ENCODE results near the gene SH2D1B.
"Not testable (repeated sequence)": the region's sequence is repeated elsewhere in the genome, so short reads cannot be mapped to it uniquely, and the experiment has no call there.

Gene SH2D1B

DNA sequence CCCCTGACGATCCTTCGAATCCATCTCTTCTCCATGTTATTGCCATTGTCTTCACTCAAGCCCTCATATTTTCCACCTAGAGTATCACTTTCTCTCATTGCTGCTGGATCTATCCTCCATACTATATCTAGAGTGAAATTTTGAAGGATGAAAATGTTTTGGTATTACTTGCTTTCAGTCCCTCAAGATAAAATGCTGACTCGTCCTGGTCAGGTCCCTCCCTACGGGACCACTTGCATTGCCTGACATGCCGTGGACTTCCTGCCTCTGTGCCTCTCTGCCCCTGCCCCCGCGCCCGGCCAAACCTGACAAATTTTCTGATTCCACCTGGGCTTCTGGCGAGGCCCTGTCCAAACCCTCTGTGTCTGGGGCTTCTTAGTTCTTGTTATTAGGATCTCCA is 58.9 kb downstream of the SH2D1B start:
- Histone ChIP-seq H3K4me3 (ENCODE audit: low read length in 2 of 2) (no peak overlapping the region), H3K4me1 (ENCODE audit: control insufficient read depth in 2 of 2, insufficient read depth in 2 of 2, low read length in 2 of 2) (peaks cover 13 to 16% of the 10 kb centered on the region in 2 donors), H3K9me3 (ENCODE audit: control insufficient read depth in 2 of 2, low read length in 2 of 2) (no peaks in the 10 kb centered on the region), H3K36me3 (ENCODE audit: control insufficient read depth in 2 of 2, insufficient read depth in 2 of 2, low read length in 2 of 2) (peaks cover 0 to 7% of the 10 kb centered on the region in 2 donors), H3K27ac (ENCODE audit: low read depth in 2 of 2, low read length in 2 of 2) (no peak overlapping the region), H3K9ac (ENCODE audit: low read depth in 1 of 2, low read length in 2 of 2) (no peak overlapping the region), H3K27me3 (ENCODE audit: control insufficient read depth in 2 of 2, insufficient read depth in 2 of 2, low read length in 2 of 2) (no peaks in the 10 kb centered on the region)

DNA sequence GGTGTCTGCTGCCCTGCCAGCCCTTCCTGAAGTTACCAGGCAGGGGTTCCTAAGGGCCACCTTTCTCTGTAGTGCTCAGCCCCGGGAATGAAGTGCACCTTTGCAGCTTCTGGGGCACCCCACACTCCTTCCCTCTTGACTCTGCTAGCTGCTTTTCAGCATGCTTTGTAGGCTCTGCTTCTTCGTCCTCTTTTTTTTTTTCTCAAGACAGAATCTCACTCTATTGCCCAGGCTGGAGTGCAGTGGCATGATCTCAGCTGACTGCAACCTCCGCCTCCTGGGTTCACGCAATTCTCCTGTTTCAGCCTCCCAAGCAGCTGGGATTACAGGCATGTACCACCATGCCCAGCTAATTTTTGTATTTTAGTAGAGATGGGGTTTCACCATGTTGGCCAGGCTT is 60.1 kb downstream of the SH2D1B start:
- not testable (repeated sequence) for H3K9me3 ChIP-seq (ENCODE audit: control insufficient read depth in 2 of 2, low read length in 2 of 2); H3K4me3 ChIP-seq (ENCODE audit: low read length in 2 of 2); H3K27ac ChIP-seq (ENCODE audit: low read depth in 2 of 2, low read length in 2 of 2); H3K9ac ChIP-seq (ENCODE audit: low read depth in 1 of 2, low read length in 2 of 2); H3K36me3 ChIP-seq (ENCODE audit: control insufficient read depth in 2 of 2, insufficient read depth in 2 of 2, low read length in 2 of 2); H3K27me3 ChIP-seq (ENCODE audit: control insufficient read depth in 2 of 2, insufficient read depth in 2 of 2, low read length in 2 of 2)
- H3K4me1 ChIP-seq (ENCODE audit: control insufficient read depth in 2 of 2, insufficient read depth in 2 of 2, low read length in 2 of 2) = peaks cover 13% of the 10 kb centered on the region in 2 donors

DNA sequence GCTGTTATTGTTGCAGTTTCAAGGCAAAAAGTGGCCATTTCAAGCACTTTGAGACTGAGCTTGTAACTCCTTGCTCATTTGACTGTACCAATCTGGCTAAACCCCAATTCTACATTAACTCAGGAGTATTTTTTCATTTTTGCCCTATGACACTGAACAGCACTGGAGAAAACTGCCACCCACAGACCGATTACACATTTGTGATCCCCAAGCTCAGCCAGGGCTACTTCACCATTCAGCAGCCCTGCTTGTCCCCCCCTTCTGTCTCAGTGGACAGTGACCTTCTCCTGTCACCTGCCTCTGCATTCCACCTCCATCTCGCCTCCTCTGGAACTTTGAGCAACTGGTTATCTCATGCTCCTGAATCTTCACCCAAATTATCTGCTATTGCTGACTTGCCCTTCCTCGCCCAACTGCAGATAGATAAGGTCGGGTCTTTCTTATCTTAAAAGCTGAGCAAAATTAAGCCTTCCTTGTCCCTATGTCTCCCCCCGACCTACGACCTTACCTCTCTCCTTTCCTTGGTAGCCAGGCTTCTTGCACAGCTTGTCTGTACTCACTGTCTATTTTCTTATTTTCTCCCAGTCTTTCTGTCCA is 60.6 kb downstream of the SH2D1B start:
- no peak overlapping the region for H3K4me3 ChIP-seq (ENCODE audit: low read length in 2 of 2)
- H3K27ac ChIP-seq (ENCODE audit: low read depth in 2 of 2, low read length in 2 of 2) = no peak overlapping the region
- no peak overlapping the region for H3K9ac ChIP-seq (ENCODE audit: low read depth in 1 of 2, low read length in 2 of 2)
- H3K27me3 ChIP-seq (ENCODE audit: control insufficient read depth in 2 of 2, insufficient read depth in 2 of 2, low read length in 2 of 2) = no peaks in the 10 kb centered on the region
- no peaks in the 10 kb centered on the region for H3K9me3 ChIP-seq (ENCODE audit: control insufficient read depth in 2 of 2, low read length in 2 of 2)
- H3K4me1 ChIP-seq (ENCODE audit: control insufficient read depth in 2 of 2, insufficient read depth in 2 of 2, low read length in 2 of 2) = peaks cover 13% of the 10 kb centered on the region in 2 donors
- H3K36me3 ChIP-seq (ENCODE audit: control insufficient read depth in 2 of 2, insufficient read depth in 2 of 2, low read length in 2 of 2) = peaks cover 0 to 7% of the 10 kb centered on the region in 2 donors

DNA sequence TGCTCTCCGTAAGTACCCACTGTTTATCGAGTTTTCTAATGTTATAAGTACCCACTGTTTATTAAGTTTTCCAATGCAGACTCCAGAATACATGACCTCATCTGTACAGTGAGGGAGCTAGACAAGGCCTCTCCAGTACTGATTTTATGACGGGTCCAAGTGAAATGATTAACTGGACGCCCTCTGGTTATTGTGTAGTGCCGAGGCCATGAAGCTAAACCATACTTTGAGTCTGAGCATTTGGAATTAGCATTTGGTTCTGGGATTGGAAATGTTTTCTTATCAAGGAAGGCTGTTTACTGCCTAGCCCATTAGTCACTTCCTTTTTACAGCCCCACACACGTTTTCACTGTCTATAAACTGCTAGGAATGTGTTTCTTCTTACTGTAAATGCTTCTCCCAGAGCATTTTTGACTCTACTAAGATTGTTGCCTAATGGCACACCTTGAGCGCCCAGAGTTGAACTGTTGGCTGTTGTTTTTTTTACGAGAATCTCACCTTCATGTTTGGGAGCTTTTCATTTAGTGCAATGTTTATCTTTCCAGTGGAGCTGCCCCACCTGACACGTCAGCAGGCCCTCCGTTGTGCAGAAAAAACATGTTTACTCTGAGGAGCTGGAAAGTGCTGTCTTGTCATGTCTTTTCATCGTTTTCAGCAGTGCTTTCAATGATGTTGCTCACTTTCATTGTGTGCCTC is 62.2 kb downstream of the SH2D1B start:
- Histone ChIP-seq H3K27ac (ENCODE audit: low read depth in 2 of 2, low read length in 2 of 2) (peak overlapping the region; percentile 66 to 78), H3K4me3 (ENCODE audit: low read length in 2 of 2) (peak overlapping the region in 1 of 2 donors; percentile 9), H3K4me1 (ENCODE audit: control insufficient read depth in 2 of 2, insufficient read depth in 2 of 2, low read length in 2 of 2) (peaks cover 13% of the 10 kb centered on the region in 2 donors), H3K27me3 (ENCODE audit: control insufficient read depth in 2 of 2, insufficient read depth in 2 of 2, low read length in 2 of 2) (no peaks in the 10 kb centered on the region), H3K9me3 (ENCODE audit: control insufficient read depth in 2 of 2, low read length in 2 of 2) (no peaks in the 10 kb centered on the region), H3K36me3 (ENCODE audit: control insufficient read depth in 2 of 2, insufficient read depth in 2 of 2, low read length in 2 of 2) (peaks cover 0 to under 1% of the 10 kb centered on the region in 2 donors), H3K9ac (ENCODE audit: low read depth in 1 of 2, low read length in 2 of 2) (no peak overlapping the region)

DNA sequence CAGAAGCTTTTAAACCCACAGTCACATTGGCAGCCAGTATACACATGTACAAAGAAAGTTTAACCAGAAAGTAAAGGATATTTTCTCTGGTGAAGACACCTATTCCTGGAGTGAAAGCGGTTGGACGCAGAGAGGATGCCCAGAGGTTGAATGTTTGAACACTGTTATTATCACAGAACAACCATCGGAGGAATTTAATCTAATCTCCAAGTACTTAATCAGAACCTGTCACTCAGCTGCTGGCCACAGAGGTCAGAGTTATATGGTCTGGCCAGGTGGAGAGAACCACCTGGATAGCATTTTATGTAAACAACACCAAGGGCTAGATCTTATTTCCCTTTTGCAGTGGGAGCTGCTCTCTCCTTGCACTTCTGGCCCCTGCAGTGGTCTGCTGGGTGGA is 64.7 kb downstream of the SH2D1B start:
- Histone ChIP-seq H3K9ac (ENCODE audit: low read depth in 1 of 2, low read length in 2 of 2) (no peak overlapping the region), H3K36me3 (ENCODE audit: control insufficient read depth in 2 of 2, insufficient read depth in 2 of 2, low read length in 2 of 2) (no peaks in the 10 kb centered on the region), H3K4me1 (ENCODE audit: control insufficient read depth in 2 of 2, insufficient read depth in 2 of 2, low read length in 2 of 2) (peaks cover 11 to 13% of the 10 kb centered on the region in 2 donors), H3K9me3 (ENCODE audit: control insufficient read depth in 2 of 2, low read length in 2 of 2) (no peaks in the 10 kb centered on the region), H3K27ac (ENCODE audit: low read depth in 2 of 2, low read length in 2 of 2) (no peak overlapping the region), H3K4me3 (ENCODE audit: low read length in 2 of 2) (no peak overlapping the region), H3K27me3 (ENCODE audit: control insufficient read depth in 2 of 2, insufficient read depth in 2 of 2, low read length in 2 of 2) (no peaks in the 10 kb centered on the region)
